IgD-negative memory B cell (primary cell): ENCODE measurements around the gene PRKCE. TPM values are rescaled to one million over a fixed set of nuclear protein-coding genes. Genes with fewer than 3 reads are reported as not detected.

Experiments
- H3K27ac Mint-ChIP-seq, 3 donors: one replicate each; pipeline ENCODE4 v1.8.0; 2020 to 2022; ENCODE audit warnings: mild to moderate bottlenecking in 3 of 3, mixed read lengths in 3 of 3, moderate library complexity in 1 of 3
- H3K27me3 Mint-ChIP-seq: one replicate; pipeline ENCODE4 v1.8.0; 2021; ENCODE audit warnings: mixed read lengths
- H3K36me3 Mint-ChIP-seq: one replicate; pipeline ENCODE4 v1.8.0; 2020; ENCODE audit warnings: mild to moderate bottlenecking, mixed read lengths
- H3K4me1 Mint-ChIP-seq, 3 donors: one replicate each; pipeline ENCODE4 v1.8.0; 2020 to 2022; ENCODE audit warnings: mixed read lengths in 3 of 3, mild to moderate bottlenecking in 1 of 3
- H3K4me3 Mint-ChIP-seq, 4 donors: one replicate each; pipeline ENCODE4 v1.8.0; 2020 to 2022; ENCODE audit warnings: mild to moderate bottlenecking in 4 of 4, mixed read lengths in 4 of 4, moderate library complexity in 3 of 4
- H3K9me3 Mint-ChIP-seq, 3 donors: one replicate each; pipeline ENCODE4 v1.8.0; 2020 to 2021; ENCODE audit warnings: mixed read lengths in 3 of 3, mild to moderate bottlenecking in 1 of 3
- polyA plus RNA-seq: library from polyadenylated mRNA; unstranded; fragments of 300-500 nt; fragmentation: Illumina TruSeq; gene quantifications from one replicate; pipeline ENCODE4 v1.2.3, GENCODE V29; 2021

Gene PRKCE
- polyA plus RNA-seq, 1 donor from 2014 or later = 12.7 TPM

- Mint-ChIP-seq H3K4me1 (peaks cover 11 to 28% (median 11%) of the 10 kb centered on the region in 3 donors), H3K36me3 (peaks cover 9% of the 10 kb centered on the region), H3K27me3 (no peaks in the 10 kb centered on the region), H3K27ac (no peak overlapping the region), H3K4me3 (no peak overlapping the region), H3K9me3 (no peaks in the 10 kb centered on the region)
Observed at GRCh38 chr2:45799679-45800381, 148.4 kb downstream of the PRKCE start.

DNA sequence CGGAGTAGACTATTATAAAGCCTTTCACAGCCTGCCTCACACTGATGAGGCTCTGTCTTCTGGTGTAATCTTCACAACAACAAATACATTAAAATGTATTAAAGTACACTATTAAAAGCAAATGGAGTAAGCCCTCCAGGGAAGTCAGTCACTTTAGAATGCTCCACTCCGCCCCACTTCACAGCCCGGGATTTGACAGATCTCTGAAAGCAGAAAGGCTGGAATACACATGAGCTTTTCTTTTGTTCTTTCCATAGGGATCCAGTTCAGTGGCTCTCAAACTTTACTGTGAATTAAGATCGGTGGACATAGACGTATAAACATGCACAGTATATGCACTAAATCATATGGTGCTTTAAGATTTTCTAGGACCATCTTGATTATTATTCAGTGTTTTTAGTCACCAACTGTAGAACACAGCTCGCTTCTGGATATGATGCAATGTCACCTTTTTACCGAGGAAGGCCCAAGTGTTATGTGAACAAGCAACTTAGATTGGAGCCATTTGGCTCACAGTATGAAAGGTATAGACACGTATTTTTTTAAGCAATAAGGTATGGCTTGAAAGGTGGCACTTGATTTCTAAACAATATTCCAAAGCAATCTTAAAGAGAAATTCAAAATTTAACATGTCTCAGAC, 151.1 kb downstream of the PRKCE start:
- Mint-ChIP-seq H3K4me3 (no peak overlapping the region), H3K36me3 (peaks cover 5% of the 10 kb centered on the region), H3K27me3 (no peaks in the 10 kb centered on the region), H3K9me3 (no peaks in the 10 kb centered on the region), H3K4me1 (peaks cover 15 to 42% (median 22%) of the 10 kb centered on the region in 3 donors), H3K27ac (peak overlapping the region in 1 of 3 donors; percentile 17)

- no peak overlapping the region for H3K27ac Mint-ChIP-seq
- H3K36me3 Mint-ChIP-seq = peaks cover 5% of the 10 kb centered on the region
- H3K27me3 Mint-ChIP-seq = no peaks in the 10 kb centered on the region
- peaks cover 15 to 43% (median 22%) of the 10 kb centered on the region in 3 donors for H3K4me1 Mint-ChIP-seq
- H3K9me3 Mint-ChIP-seq = no peaks in the 10 kb centered on the region
- H3K4me3 Mint-ChIP-seq = no peak overlapping the region
Observed at GRCh38 chr2:45804987-45805755, 153.7 kb downstream of the PRKCE start.

DNA sequence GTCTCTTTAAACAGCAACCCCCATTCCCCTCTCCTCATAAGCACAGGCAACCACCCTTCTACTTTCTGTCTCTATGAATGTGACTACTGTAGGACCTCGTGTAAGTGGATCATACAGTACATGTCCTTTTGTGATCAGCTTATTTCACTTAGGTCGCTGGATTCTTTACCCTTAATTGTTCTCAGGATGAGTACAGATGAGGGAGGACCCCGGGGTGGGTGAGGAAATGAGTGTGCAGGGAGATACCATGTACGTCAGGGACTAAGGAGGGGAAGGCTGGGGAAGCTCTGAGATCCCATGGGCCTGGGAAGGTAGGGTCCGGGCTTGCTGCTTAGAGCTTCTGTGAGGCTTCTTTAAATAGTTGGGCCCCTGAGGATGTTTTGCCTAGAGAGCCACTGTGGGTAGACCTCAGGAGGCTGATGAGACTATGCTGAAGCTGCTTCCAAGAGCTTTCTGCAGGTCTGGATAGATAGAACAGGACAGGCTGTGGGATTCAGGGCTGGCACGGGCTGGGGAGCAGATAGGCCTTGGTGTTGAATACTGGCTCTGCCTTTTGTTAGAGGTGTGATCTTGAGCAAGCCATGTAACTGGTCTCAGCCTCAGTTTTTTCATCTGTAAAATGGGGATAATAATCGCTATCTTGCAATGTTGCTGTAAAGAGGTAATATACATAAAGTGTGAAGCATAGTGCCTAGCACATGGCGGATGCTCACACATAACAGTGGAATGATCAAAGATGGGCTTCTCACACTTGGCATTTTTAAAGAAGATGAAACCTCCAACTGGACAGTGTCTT, 155.3 kb downstream of the PRKCE start:
- Mint-ChIP-seq H3K4me1 (peaks cover 13 to 36% (median 18%) of the 10 kb centered on the region in 3 donors), H3K9me3 (no peaks in the 10 kb centered on the region), H3K4me3 (no peak overlapping the region), H3K27ac (no peak overlapping the region), H3K27me3 (no peaks in the 10 kb centered on the region), H3K36me3 (peaks cover 3% of the 10 kb centered on the region)

- H3K36me3 Mint-ChIP-seq = peaks cover 3% of the 10 kb centered on the region
- H3K4me3 Mint-ChIP-seq = no peak overlapping the region
- no peaks in the 10 kb centered on the region for H3K9me3 Mint-ChIP-seq
- H3K27ac Mint-ChIP-seq = no peak overlapping the region
- H3K27me3 Mint-ChIP-seq = no peaks in the 10 kb centered on the region
- peaks cover 13 to 29% (median 18%) of the 10 kb centered on the region in 3 donors for H3K4me1 Mint-ChIP-seq
Observed at GRCh38 chr2:45808294-45808800, 156.9 kb downstream of the PRKCE start.

GRCh38 chr2:45809205-45809604, 157.7 kb downstream of the PRKCE start:
- Mint-ChIP-seq H3K36me3 (peaks cover 3% of the 10 kb centered on the region), H3K27me3 (no peaks in the 10 kb centered on the region), H3K4me1 (peaks cover 13 to 29% (median 19%) of the 10 kb centered on the region in 3 donors), H3K9me3 (no peaks in the 10 kb centered on the region), H3K27ac (peak overlapping the region in 1 of 3 donors; percentile 76), H3K4me3 (no peak overlapping the region)

GRCh38 chr2:45812011-45812500, 160.6 kb downstream of the PRKCE start:
- Mint-ChIP-seq H3K27me3 (no peaks in the 10 kb centered on the region), H3K4me3 (no peak overlapping the region), H3K9me3 (no peaks in the 10 kb centered on the region), H3K27ac (no peak overlapping the region), H3K4me1 (peaks cover 1 to 5% (median 3%) of the 10 kb centered on the region in 3 donors), H3K36me3 (no peaks in the 10 kb centered on the region)

DNA sequence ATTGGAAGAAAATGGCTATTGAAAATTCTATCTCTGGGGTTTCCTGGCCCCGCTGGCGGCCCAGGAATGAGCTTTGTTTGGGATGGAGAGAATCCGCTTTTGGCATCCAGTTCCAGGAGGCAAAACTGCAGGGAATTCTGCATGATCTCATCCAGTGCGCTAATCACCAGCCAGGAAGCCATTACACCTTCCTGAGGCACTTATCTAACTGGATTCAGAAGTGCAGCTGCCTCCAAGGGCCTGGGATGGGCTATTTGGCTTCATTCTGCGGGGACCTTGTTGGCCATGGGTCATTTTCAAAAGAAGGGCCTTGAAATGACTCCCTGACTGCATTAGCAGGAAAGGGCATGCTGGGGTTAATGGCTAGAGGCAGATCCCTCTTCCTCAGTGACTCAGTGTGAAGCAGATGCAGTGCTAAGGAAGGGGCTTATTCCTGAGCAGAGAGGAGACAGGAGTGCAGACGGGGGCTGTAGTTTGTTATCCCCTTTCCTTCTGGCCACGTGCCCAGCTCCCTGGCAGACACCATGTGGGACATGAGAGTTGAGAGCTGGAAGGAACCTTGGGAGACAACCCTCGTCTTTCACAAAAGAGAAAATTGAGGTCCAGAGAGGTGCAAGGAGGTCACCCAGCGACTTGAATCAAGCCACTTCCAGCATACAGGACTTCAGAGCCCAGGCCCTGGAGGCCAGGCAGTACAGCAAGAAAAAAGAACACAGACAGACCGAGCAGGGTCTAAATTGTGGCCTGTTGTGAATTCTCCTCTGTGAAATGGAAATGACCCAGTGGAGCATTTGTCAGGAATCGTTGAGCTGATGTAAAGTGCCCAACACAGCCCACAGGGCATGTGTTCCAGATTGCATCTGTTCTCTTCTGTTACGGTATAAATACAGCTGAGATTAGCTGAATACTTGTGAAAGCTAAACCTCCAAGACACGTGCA, 161.8 kb downstream of the PRKCE start:
- peak overlapping the region in 1 of 3 donors; percentile 58 for H3K27ac Mint-ChIP-seq
- H3K4me3 Mint-ChIP-seq = no peak overlapping the region

GRCh38 chr2:45814488-45814887, 163.0 kb downstream of the PRKCE start:
- Mint-ChIP-seq H3K4me3 (no peak overlapping the region), H3K4me1 (peaks cover 3 to 9% (median 4%) of the 10 kb centered on the region in 3 donors), H3K27me3 (no peaks in the 10 kb centered on the region), H3K36me3 (no peaks in the 10 kb centered on the region), H3K27ac (peak overlapping the region in 1 of 3 donors; percentile 13), H3K9me3 (no peaks in the 10 kb centered on the region)

More for the DNA sequence above, 161.8 kb downstream of the PRKCE start:
- Mint-ChIP-seq H3K4me1 (peaks cover 1 to 8% (median 3%) of the 10 kb centered on the region in 3 donors), H3K27me3 (no peaks in the 10 kb centered on the region), H3K36me3 (no peaks in the 10 kb centered on the region), H3K9me3 (no peaks in the 10 kb centered on the region)

DNA sequence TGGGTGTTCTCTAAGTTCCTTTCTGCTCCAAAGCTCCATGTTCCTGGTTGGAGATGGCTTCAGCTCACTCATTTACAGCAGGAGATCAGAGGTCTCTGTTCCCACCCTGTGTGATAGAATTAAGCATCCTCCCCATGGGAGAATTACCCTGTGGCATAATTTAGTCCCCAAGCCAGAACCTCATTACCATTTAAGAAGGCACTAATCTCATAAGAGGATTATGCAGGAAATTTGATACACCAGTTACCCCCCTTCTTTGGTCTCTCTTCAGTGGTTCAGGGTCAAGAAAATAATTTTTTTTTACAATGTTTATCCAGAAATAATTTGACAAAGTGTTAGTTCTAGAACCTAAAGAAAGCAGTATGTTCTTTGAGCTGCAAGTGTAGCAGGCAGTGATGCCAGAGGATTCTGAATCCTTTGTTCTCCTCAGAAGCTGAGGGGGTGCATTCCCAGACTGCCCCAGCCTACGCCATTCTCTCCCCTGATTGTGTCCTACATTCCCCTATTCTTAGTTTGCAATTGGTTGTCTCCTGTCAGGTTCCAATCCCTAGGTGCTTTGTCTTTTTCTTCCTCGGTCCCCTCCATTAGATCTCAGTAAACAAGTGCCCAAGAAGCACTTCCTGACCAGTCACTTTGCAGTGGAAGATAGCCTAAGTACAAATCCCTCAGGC, 163.6 kb downstream of the PRKCE start:
- Mint-ChIP-seq H3K4me1 (peaks cover 3 to 14% (median 5%) of the 10 kb centered on the region in 3 donors), H3K9me3 (no peaks in the 10 kb centered on the region), H3K36me3 (peaks cover under 1% of the 10 kb centered on the region), H3K27ac (no peak overlapping the region), H3K4me3 (no peak overlapping the region), H3K27me3 (no peaks in the 10 kb centered on the region)

DNA sequence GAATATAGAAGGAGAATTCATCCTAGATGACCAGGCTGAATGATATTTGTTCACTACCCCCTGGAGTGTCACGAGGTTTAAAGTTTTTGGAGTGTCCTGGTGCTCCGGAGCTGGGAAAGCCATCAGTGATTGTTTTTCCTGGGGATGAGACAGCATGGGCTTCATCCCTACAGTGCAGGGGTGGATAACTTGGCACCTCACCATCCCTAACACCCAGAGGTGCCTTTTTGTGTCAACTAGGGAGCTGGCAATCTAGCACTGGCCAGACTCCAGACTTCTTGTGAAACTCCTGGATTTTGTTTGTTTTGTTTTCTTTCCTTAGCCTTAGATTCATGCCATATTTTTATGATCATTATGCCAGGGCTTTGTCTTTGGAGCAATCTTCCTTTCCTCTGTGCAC, 164.8 kb downstream of the PRKCE start:
- peak overlapping the region in 1 of 3 donors; percentile 52 for H3K27ac Mint-ChIP-seq
- H3K27me3 Mint-ChIP-seq = no peaks in the 10 kb centered on the region
- peaks cover 3% of the 10 kb centered on the region for H3K36me3 Mint-ChIP-seq
- no peaks in the 10 kb centered on the region for H3K9me3 Mint-ChIP-seq
- no peak overlapping the region for H3K4me3 Mint-ChIP-seq
- peaks cover 5 to 14% (median 5%) of the 10 kb centered on the region in 3 donors for H3K4me1 Mint-ChIP-seq

DNA sequence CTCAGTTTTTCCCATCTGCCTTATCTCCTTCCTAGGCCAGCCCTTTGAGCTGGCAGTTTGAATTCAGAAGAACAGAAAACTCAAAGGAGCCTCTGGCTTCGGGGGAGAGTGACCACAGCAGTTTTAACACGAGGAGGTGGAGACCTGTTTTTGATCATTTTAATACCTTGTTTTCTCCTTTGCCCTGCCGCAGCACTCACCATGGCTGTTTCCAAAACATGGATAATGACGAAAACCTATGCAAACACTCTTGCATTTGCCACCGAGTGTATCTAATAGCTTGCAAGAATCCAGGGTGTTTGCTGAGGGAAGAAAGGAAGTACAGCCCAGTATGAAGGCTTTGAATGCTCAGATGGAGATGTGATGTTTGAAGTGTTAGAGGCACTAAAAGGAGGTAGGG, 167.1 kb downstream of the PRKCE start:
- Mint-ChIP-seq H3K27me3 (no peaks in the 10 kb centered on the region), H3K27ac (no peak overlapping the region), H3K4me3 (no peak overlapping the region), H3K9me3 (no peaks in the 10 kb centered on the region), H3K36me3 (peaks cover 3% of the 10 kb centered on the region), H3K4me1 (peaks cover 8 to 18% (median 13%) of the 10 kb centered on the region in 3 donors)

DNA sequence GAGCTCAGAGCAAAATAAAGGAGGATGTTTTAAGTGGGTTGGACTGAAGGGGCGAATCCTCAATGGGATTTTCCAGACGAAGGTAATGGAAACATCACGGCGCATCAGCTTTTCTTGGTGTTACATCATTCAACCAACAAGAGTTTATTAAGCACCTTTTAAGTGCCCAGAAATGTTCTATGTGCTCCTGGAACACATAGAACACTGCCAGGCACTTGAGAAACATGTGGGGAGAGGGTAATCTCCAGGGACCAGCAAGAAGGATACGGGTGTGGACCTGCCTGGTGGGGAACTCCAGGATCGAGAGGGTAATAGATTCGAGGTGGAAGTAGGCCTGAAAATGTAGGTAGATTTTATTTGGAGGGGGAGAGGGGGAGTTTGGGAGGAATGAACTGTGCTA, 168.6 kb downstream of the PRKCE start:
- no peak overlapping the region for H3K27ac Mint-ChIP-seq
- peaks cover 3% of the 10 kb centered on the region for H3K36me3 Mint-ChIP-seq
- no peak overlapping the region for H3K4me3 Mint-ChIP-seq
- H3K9me3 Mint-ChIP-seq = no peaks in the 10 kb centered on the region
- H3K27me3 Mint-ChIP-seq = no peaks in the 10 kb centered on the region
- peaks cover 17 to 23% (median 21%) of the 10 kb centered on the region in 3 donors for H3K4me1 Mint-ChIP-seq
